Transverse colon (tissue), 4 donors: ENCODE data around the gene GDPGP1. TPM values are rescaled to one million over a fixed set of nuclear protein-coding genes. Genes with fewer than 3 reads are reported as not detected.

ENCODE experiments used
- DNase-seq: peaks from one replicate; pipeline ENCODE4 v3.0.0-alpha.2; 2019
- H3K27ac ChIP-seq, 4 donors: fragments of 200-600 bp; sonication (generic); 2 replicates each; pipeline ENCODE4 v1.5.1; 2016 to 2018; ENCODE audit warnings: inconsistent platforms in 4 of 4
- H3K27me3 ChIP-seq: fragments of 200-600 bp; sonication (generic); 2 replicates; pipeline ENCODE4 v1.5.1; 2017; ENCODE audit warnings: inconsistent platforms
- H3K36me3 ChIP-seq, 4 donors: fragments of 200-600 bp; sonication (generic); 2 replicates each; pipeline ENCODE4 v1.5.1; 2017 to 2019; ENCODE audit warnings: inconsistent platforms in 4 of 4
- H3K4me1 ChIP-seq, 4 donors: fragments of 200-600 bp; sonication (generic); 2 replicates each; pipeline ENCODE4 v1.5.1; 2017 to 2020; ENCODE audit warnings: inconsistent platforms in 4 of 4
- H3K4me3 ChIP-seq, 4 donors: fragments of 200-600 bp; sonication (generic); 1 replicate in 1 of 4; 2 replicates in 3 of 4; pipeline versions ENCODE4 v1.5.1 to v1.6.1; 2017 to 2019; ENCODE audit warnings: inconsistent platforms in 4 of 4
- H3K9me3 ChIP-seq, 2 donors: fragments of 200-600 bp; sonication (generic); 2 replicates each; pipeline ENCODE4 v1.5.1; 2017 to 2019; ENCODE audit warnings: inconsistent platforms in 2 of 2
- CTCF ChIP-seq, 5 experiments: fragments of 200-600 bp in 3 of 5; fragments of 450-650 bp in 2 of 5; sonication (generic) in 3 of 5; IDR thresholded peaks; 1 replicate in 2 of 5; 2 replicates in 3 of 5; pipeline ENCODE4 v1.5.1; 2016 to 2017; ENCODE audit warnings: antibody characterized with exemption in 5 of 5, inconsistent platforms in 3 of 5, mild to moderate bottlenecking in 2 of 5, moderate library complexity in 1 of 5
- EP300 ChIP-seq: sonication (generic); formaldehyde crosslinking; IDR thresholded peaks from one replicate; pipeline ENCODE4 v1.6.1; 2017; ENCODE audit warnings: antibody characterized with exemption, low read depth
- POLR2A ChIP-seq: fragments of 450-650 bp; IDR thresholded peaks from one replicate; pipeline ENCODE4 v1.6.1; 2016; ENCODE audit warnings: antibody characterized with exemption, mild to moderate bottlenecking, moderate library complexity
- POLR2AphosphoS5 ChIP-seq, 3 donors: sonication (generic); formaldehyde crosslinking; IDR thresholded peaks; one replicate each; pipeline ENCODE4 v1.6.1; 2016; ENCODE audit warnings: antibody characterized with exemption in 3 of 3
- WGBS, 2 donors: methylation state at CpG; one replicate each; pipeline ENCODE4 v1.1.5; 2018; ENCODE audit warnings: low coverage in 1 of 2; 5-methylcytosine and 5-hydroxymethylcytosine counted together
- in situ Hi-C, 4 donors: fragments of 200-750 bp; cut with MboI; loops; one replicate each; pipeline versions ENCODE4 v1.15.0 to v1.15.1; 2017; ENCODE audit warnings: low sequenced_read_pairs in 3 of 4, low pct_ligation_motif_present in 1 of 4, low pct_unique_long_range_greater_than_20kb in 1 of 4
- intact Hi-C: fragments of 100-400 bp; cut with DNase I; formaldehyde crosslinking; loops from one replicate; pipeline ENCODE4 v1.15.1; 2023; ENCODE audit warnings: low total_unique reads
- total RNA-seq, 4 donors: library from RNA; depleted of rRNA; stranded (reverse); fragments of >200 nt; gene quantifications; one replicate each; pipeline ENCODE4 v1.1.0, GENCODE V29; 2016

GDPGP1 gene
- total RNA-seq, 4 donors from 2014 or later = 6.8 to 28.8 (median 21.3) TPM

DNA sequence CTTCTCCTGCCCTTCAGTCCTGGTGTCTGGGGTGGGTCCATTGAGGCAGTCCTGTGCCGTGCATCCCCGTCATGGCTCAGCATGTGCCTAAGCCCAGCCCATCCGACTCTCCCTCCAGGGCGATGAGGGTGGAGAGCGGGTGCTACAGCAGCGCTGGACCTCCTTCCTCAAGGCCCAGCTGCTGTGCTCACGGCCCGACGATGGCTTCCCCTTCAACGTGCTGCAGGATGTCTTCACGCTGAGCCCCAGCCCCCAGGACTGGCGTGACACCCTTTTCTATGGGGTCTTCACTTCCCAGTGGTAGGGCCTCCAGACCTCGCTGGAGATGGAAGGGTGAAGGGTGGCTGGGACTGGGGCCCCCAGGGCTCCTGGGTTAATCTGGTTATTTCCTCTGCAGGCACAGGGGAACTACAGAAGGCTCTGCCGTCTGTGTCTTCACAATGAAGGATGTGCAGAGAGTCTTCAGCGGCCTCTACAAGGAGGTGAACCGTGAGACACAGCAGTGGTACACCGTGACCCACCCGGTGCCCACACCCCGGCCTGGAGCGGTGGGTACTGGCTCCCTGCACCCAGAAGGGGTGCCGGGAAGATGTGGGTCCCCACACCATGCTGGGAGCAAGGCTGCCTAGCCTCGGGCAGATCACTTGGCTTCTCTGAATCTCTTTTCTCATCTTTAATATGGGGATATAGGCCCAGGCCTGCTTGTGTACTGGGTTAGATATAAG lies 10.4 kb upstream of the GDPGP1 start:
- peaks cover 0 to 57% (median 12%) of the 10 kb centered on the region in 4 donors for H3K36me3 ChIP-seq

GRCh38 chr15:90225047-90225446 lies 9.0 kb upstream of the GDPGP1 start:
- H3K36me3 ChIP-seq = peaks cover 0 to 62% (median 12%) of the 10 kb centered on the region in 4 donors
- no peak overlapping the region for H3K4me3 ChIP-seq
- no peak for TF ChIP-seq POLR2AphosphoS5 (IDR thresholded peaks at IDR 0.05)
- no peak for TF ChIP-seq POLR2A
- TF ChIP-seq EP300 = no peak
- no peak for TF ChIP-seq CTCF (IDR thresholded peaks at IDR 0.05)
- H3K9me3 ChIP-seq = no peaks in the 10 kb centered on the region
- in situ Hi-C loops (no loop called here), intact Hi-C loops (loop anchor here (10.0 kb wide), 1 partner anchor 470 kb away; the partner anchor contains the start of gene MESP1)
- H3K27me3 ChIP-seq = no peaks in the 10 kb centered on the region
- DNase-seq = no peak
- peaks cover 7 to 17% (median 11%) of the 10 kb centered on the region in 4 donors for H3K4me1 ChIP-seq
- WGBS, 2 donors = 84% methylated on average over 17 of the region's 17 CpGs; no CpG with 5 or more reads in 1 of the 2 donors
- H3K27ac ChIP-seq = no peak overlapping the region

More for the DNA sequence above, 10.4 kb upstream of the GDPGP1 start:
- Histone ChIP-seq H3K27me3 (no peaks in the 10 kb centered on the region), H3K9me3 (no peaks in the 10 kb centered on the region), H3K27ac (no peak overlapping the region), H3K4me1 (peaks cover 3 to 14% (median 6%) of the 10 kb centered on the region in 4 donors), H3K4me3 (no peak overlapping the region)
- 94% methylated on average over 21 of the region's 22 CpGs; no CpG with 5 or more reads in 1 of the 2 donors for WGBS, 2 donors
- no peak for TF ChIP-seq POLR2A
- in situ Hi-C loops = loop anchor here in 1 of 4 donors (5.0 kb wide), 1 partner anchor 71 kb away; no protein-coding TSS in a partner anchor
- intact Hi-C loops = loop anchor here (10.0 kb wide), 1 partner anchor 469 kb away; the partner anchor contains the start of gene MESP1
- DNase-seq = no peak

DNA sequence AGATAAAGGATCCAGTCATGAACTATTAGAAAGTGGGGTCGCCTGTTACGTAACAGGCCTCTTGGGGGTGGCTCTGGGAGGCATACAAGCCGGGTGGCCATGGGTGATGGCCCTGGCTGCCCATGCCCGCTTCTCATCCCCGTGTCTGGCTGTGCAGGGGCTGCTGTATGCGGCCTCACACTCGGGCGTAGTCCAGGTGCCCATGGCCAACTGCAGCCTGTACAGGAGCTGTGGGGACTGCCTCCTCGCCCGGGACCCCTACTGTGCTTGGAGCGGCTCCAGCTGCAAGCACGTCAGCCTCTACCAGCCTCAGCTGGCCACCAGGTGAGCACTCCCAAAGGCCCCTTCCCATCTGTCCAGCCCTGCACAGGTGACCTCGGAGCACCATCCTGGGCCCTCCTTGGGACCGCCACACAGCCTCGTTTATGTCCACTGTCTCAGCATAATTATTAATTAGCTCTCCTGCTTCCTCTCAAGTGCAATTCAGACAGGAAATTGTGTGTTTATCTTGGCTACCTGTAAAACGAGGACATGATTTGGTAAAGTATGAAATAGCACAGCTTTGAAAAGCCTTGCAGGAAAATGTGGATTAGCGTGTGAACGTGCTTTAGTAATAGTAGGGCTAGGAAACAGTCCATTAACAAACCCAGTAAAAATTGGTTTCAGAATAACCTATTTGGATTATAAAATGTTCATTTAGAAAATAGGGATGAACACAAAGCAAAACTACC lies 8.3 kb upstream of the GDPGP1 start:
- intact Hi-C loops (loop anchor here (10.0 kb wide), 1 partner anchor 471 kb away; the partner anchor contains the start of gene MESP1), in situ Hi-C loops (no loop called here)
- DNase-seq = no peak

DNA sequence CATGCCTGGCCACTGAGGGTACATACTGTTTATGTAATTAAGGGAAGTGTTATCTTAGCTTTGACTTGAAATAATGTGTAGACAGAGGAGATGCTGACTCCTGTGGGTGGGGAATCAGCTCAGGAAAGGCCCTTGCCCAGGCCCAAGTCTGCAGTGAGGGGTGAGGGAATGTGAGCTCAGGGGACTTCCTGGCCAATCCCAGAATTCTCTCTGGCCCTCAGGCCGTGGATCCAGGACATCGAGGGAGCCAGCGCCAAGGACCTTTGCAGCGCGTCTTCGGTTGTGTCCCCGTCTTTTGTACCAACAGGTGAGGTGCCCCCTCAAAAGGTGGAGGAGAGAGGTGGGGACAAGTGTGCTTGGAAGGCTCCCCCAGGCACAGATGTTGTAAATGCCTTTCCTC lies 6.7 kb upstream of the GDPGP1 start:
- H3K27ac ChIP-seq = no peak overlapping the region
- no peak for TF ChIP-seq POLR2A
- TF ChIP-seq EP300 = no peak
- no peak for TF ChIP-seq CTCF (IDR thresholded peaks at IDR 0.05)
- TF ChIP-seq POLR2AphosphoS5 (IDR thresholded peaks at IDR 0.05) = no peak
- WGBS, 2 donors = 88% methylated on average over 7 of the region's 7 CpGs; no CpG with 5 or more reads in 1 of the 2 donors
- peaks cover 21 to 36% (median 29%) of the 10 kb centered on the region in 4 donors for H3K4me1 ChIP-seq
- H3K9me3 ChIP-seq = no peaks in the 10 kb centered on the region
- intact Hi-C loops (loop anchor here (10.0 kb wide), 1 partner anchor 473 kb away; the partner anchor contains the start of gene MESP1), in situ Hi-C loops (no loop called here)
- peaks cover 0 to 61% (median 15%) of the 10 kb centered on the region in 4 donors for H3K36me3 ChIP-seq
- H3K4me3 ChIP-seq = no peak overlapping the region
- DNase-seq = no peak
- H3K27me3 ChIP-seq = no peaks in the 10 kb centered on the region

More for the DNA sequence above, 8.3 kb upstream of the GDPGP1 start:
- WGBS, 2 donors = 68 to 89% methylated on average over 3 to 15 of the region's 18 CpGs
- TF ChIP-seq POLR2AphosphoS5 (IDR thresholded peaks at IDR 0.05) (no peak), CTCF (IDR thresholded peaks at IDR 0.05) (no peak), EP300 (no peak), POLR2A (no peak)
- Histone ChIP-seq H3K36me3 (peaks cover 0 to 62% (median 13%) of the 10 kb centered on the region in 4 donors), H3K4me1 (peaks cover 11 to 24% (median 17%) of the 10 kb centered on the region in 4 donors), H3K9me3 (no peaks in the 10 kb centered on the region), H3K27ac (no peak overlapping the region), H3K27me3 (no peaks in the 10 kb centered on the region), H3K4me3 (no peak overlapping the region)
